ENCODE data around the gene PHPT1.

The PHPT1 gene

GRCh38 chr9:136889858-136890257 is 40.6 kb downstream of the PHPT1 start:
- DNase-seq: no peak

- no peak for DNase-seq
These were observed 41.5 kb downstream of the PHPT1 start for GRCh38 chr9:136890661-136891060.

- no peak for DNase-seq
These were observed 46.8 kb downstream of the PHPT1 start for GRCh38 chr9:136896027-136896426.

GRCh38 chr9:136898483-136899100 is 49.4 kb downstream of the PHPT1 start:
- no peak for DNase-seq

- DNase-seq: no peak
These were observed 50.0 kb downstream of the PHPT1 start for GRCh38 chr9:136899196-136899595.

GRCh38 chr9:136900556-136900955 is 51.3 kb downstream of the PHPT1 start:
- no peak for DNase-seq
